MM.1S (cell line): ENCODE data around the gene ZNF121.

ENCODE experiments used
- CTCF ChIP-seq: fragments of 300-600 bp; sonication (generic); IDR thresholded peaks from 2 replicates; pipeline ENCODE4 v1.5.1; 2016; ENCODE audit warnings: antibody characterized with exemption, low read length, mixed read lengths
- EZH2phosphoT487 ChIP-seq: fragments of 300-600 bp; sonication (generic); IDR thresholded peaks from 2 replicates; pipeline ENCODE4 v1.6.1; 2018; ENCODE audit warnings: antibody characterized with exemption, low read length

GRCh38 chr19:9523885-9524474, 60.3 kb downstream of the ZNF121 start:
- TF ChIP-seq CTCF, result no peak
- TF ChIP-seq EZH2phosphoT487, result no peak
